NT2/D1 (cell line): ENCODE data around the gene MEGF6.
A peak's percentile ranks its signal among the peaks of the same experiment; 100 is the strongest.

Experiments used
- DNase-seq: peaks from one replicate; pipeline ENCODE4 v3.0.0-alpha.2; 2011; ENCODE audit warnings: low read depth, low spot score
- H3K27me3 ChIP-seq: 2 replicates; pipeline ENCODE4 v1.6.0; 2011; ENCODE audit warnings: mild to moderate bottlenecking; ENCODE audit not compliant: insufficient read length, insufficient read depth
- H3K36me3 ChIP-seq: 2 replicates; pipeline ENCODE4 v1.6.1; 2011; ENCODE audit warnings: mild to moderate bottlenecking, low read length, mixed read lengths; ENCODE audit not compliant: insufficient read depth, insufficient read length
- H3K4me1 ChIP-seq: 2 replicates; pipeline ENCODE4 v1.5.1; 2011; ENCODE audit not compliant: insufficient read depth, insufficient read length
- H3K4me3 ChIP-seq: 2 replicates; pipeline ENCODE4 v1.5.1; 2011; ENCODE audit warnings: low read depth; ENCODE audit not compliant: insufficient read length
- H3K9ac ChIP-seq: 2 replicates; pipeline ENCODE4 v1.6.0; 2011; ENCODE audit warnings: low read depth; ENCODE audit not compliant: insufficient read length
- H3K9me3 ChIP-seq: 2 replicates; pipeline ENCODE4 v1.5.1; 2011; ENCODE audit warnings: mild to moderate bottlenecking, low read length; ENCODE audit not compliant: insufficient read depth
- SUZ12 ChIP-seq: IDR thresholded peaks from 2 replicates; pipeline ENCODE4 v1.6.1; 2011; ENCODE audit not compliant: insufficient read length, insufficient read depth; ENCODE audit errors: extremely low read depth
- YY1 ChIP-seq: IDR thresholded peaks from 2 replicates; pipeline ENCODE4 v1.6.1; 2011; ENCODE audit not compliant: insufficient read length, insufficient read depth
- ZNF274 ChIP-seq: IDR thresholded peaks from 2 replicates; pipeline ENCODE4 v1.6.1; 2011; ENCODE audit warnings: mild to moderate bottlenecking, low read depth, low read length

Gene MEGF6

DNA sequence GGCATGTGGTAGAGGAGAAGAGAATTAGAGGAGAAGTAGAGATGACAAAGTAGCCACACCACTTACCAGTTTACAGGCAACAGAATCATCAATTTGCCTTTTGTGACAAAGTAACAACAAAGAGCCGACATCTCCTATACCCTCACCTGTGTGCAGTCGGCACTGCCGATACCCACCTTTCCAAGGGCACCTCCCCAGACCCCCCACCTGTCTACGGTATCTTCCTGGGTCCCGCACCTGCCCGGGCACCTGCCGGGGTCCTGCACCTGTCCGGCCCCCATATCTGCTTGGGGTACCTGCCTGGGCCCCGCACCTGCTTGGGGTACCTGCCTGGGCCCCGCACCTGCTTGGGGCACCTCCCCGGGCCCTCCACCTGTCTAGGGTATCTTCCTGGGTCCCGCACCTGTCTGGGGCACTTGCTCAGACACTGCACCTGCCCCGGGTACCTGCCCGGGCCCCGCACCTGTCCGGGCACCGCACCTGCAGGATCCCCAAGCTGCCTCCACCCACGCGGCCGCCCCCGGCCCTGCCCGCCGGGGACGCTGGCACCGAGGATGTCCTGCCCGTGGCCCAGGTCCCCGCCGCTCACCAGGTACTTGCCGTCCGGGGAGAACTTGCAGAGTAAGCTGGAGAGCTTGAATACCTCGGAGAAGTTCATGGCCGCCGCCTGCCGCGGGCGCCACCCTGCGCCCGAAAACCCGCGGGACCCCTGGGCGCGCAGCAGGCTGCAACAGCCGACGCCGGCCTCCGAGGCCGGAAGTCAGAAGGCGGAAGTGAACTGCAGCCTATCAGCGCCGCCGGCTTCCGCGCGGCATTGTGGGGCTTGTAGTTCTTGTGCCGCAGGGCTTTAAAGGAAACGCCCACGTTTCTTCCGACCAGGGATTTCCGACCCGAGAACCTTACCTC, 38.3 kb upstream of the MEGF6 start, which contains the start of gene WRAP73:
WRAP73 (minus strand) TSS at position 762 of the 906 bp plus-strand sequence; CDS start at position 658, 104 bp downstream.
- no peaks in the 10 kb centered on the region for H3K9me3 ChIP-seq
- TF ChIP-seq ZNF274, result no peak
- TF ChIP-seq YY1, result peak; percentile 13
- peak; percentile 79 for DNase-seq
- H3K4me3 ChIP-seq, result peak within 1 kb of the TSS; percentile 76
- H3K27me3 ChIP-seq, result peaks cover 52% of the 10 kb centered on the region
- H3K36me3 ChIP-seq, result peaks cover 20% of the 10 kb centered on the region
- peak within 1 kb of the TSS; percentile 61 for H3K9ac ChIP-seq
- peaks cover 4% of the 10 kb centered on the region for H3K4me1 ChIP-seq

DNA sequence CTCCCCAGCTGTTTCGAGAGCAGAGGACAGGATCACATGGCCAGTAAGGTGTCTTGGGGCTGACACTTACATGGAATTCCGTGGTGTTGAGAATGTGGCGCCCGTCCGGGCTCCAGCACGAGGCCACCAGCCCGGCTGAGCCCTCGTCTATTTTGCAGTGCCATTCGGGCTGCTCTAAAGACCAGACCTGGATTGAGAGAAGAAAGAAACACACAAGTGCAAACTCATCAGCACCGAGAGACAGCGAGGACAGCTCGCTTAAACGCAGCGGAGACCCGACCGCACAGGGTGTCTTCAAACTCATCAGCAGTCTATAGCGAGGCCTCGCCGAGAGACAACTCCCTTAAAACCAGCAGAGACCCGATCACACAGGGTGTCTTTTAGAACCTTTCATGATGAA, 35.3 kb upstream of the MEGF6 start:
- Histone ChIP-seq H3K4me3 (no peak overlapping the region), H3K27me3 (peaks cover 24% of the 10 kb centered on the region), H3K9ac (no peak overlapping the region), H3K9me3 (no peaks in the 10 kb centered on the region), H3K36me3 (peaks cover 24% of the 10 kb centered on the region), H3K4me1 (peaks cover 4% of the 10 kb centered on the region)
- TF ChIP-seq SUZ12 (no peak), YY1 (no peak)
- no peak for DNase-seq

DNA sequence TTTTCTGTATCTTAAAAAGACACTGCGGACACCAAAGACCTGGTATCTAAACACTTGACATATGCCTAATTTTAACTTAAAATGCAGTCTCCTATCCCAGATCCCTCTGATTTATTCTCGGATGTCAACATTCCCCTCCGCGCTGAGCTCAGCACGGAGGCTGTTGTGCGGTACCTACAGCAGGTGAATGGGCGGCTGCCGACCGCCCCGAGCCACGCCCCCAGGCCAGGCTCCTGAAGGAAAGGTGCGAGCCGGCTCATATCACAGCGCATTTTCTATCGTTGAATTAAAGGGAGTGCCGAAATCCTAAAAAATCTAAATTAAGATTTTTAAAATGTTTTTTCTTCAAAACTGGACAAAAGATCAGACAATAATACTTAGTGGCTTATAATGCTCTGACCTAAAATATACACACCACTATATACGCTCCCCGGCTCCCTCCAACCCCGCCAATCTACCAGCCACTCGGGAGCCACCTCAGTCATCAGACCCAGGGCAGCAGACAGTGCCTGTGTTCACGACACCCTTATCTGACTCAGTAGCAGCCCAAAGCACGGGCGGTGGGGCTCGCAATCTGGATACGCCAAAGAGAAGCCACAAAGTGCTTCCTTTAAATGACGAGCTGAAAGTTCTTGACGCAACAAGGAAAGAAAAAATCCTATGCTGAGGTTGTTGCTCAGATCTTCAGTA, 34.5 kb upstream of the MEGF6 start:
- TF ChIP-seq YY1 (no peak), ZNF274 (no peak)
- H3K4me1 ChIP-seq, result peaks cover 4% of the 10 kb centered on the region
- H3K9ac ChIP-seq, result no peak overlapping the region
- no peak for DNase-seq
- no peak overlapping the region for H3K4me3 ChIP-seq
- H3K36me3 ChIP-seq, result peaks cover 27% of the 10 kb centered on the region
- no peaks in the 10 kb centered on the region for H3K9me3 ChIP-seq
- peaks cover 16% of the 10 kb centered on the region for H3K27me3 ChIP-seq

DNA sequence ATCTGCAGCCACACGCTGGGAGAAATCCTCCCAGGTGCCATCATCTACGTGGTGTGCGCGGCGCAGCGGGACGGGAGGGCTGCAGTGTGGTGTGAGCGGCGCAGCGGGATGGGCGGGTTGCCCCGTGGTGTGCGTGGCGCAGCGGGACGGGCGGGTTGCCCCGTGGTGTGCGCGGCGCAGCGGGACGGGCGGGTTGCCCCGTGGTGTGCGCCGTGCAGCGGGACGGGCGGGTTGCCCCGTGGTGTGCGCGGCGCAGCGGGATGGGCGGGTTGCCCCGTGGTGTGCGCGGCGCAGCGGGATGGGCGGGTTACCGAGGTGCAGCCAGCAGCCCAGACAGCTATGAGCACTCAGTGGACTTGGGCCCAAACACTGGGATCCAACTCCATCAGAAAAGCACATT, 33.9 kb upstream of the MEGF6 start:
- peaks cover 10% of the 10 kb centered on the region for H3K27me3 ChIP-seq
- no peak overlapping the region for H3K4me3 ChIP-seq
- TF ChIP-seq ZNF274 (no peak), SUZ12 (no peak)
- H3K9me3 ChIP-seq, result no peaks in the 10 kb centered on the region
- peaks cover 2% of the 10 kb centered on the region for H3K4me1 ChIP-seq
- H3K9ac ChIP-seq, result no peak overlapping the region
- peaks cover 27% of the 10 kb centered on the region for H3K36me3 ChIP-seq
- no peak for DNase-seq

DNA sequence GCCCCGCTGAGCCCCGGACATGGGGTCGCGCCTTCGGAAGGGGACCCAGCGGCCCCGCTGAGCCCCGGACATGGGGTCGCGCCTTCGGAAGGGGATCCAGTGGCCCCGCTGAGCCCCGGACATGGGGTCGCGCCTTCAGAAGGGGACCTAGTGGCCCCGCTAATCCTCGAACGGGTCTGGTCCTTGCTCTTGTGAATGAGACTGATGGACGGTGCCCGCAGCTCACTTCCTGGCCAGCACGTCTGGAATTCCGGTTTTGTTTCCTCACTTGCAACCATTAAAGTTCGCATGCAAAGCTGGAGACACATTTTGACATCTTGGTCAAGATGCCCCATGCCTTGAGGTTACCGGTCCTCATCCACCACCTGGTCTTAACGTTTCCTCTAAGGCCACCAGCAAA, 33.0 kb upstream of the MEGF6 start:
- Histone ChIP-seq H3K4me3 (no peak overlapping the region), H3K9me3 (no peaks in the 10 kb centered on the region), H3K9ac (no peak overlapping the region), H3K27me3 (peaks cover 4% of the 10 kb centered on the region), H3K36me3 (peaks cover 34% of the 10 kb centered on the region), H3K4me1 (peaks cover 1% of the 10 kb centered on the region)
- TF ChIP-seq YY1 (no peak), SUZ12 (no peak), ZNF274 (no peak)
- no peak for DNase-seq

DNA sequence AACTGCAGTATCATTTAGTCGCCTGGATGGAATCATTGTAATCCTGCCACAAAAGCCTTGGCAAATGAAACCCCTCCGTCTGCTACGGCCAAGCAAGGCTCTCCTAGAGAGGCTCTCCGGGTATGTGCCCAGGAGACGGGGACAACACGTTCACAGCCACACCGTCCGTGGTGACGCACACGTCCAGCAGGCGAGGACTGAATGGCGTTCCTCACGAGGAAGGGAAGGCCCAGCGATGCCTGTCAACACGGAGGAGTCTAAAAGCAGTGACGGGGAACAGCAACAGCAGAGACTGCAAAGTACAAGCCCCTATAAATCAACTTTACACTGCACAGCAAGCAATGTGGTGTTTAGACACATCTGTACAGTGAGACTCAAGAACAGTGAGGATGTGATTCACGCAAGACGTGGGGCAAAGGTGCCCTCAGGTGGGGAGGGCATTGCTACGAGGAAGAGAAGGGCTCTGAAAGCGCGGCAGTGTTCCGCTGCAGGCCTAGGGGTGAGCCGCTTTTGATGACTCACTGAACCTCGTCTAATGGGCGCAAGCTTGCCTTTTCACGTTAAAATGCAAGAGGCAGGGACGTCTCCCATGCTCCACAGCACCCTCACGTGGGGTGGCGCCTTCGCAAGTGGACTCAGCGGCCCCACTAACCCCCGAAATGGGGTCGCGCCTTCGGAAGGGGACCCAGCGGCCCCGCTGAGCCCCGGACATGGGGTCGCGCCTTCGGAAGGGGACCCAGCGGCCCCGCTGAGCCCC, 31.8 kb upstream of the MEGF6 start:
- Histone ChIP-seq H3K4me3 (no peak overlapping the region), H3K9ac (no peak overlapping the region), H3K9me3 (no peaks in the 10 kb centered on the region), H3K36me3 (peaks cover 39% of the 10 kb centered on the region), H3K4me1 (no peaks in the 10 kb centered on the region), H3K27me3 (no peaks in the 10 kb centered on the region)
- DNase-seq, result no peak
- TF ChIP-seq SUZ12, result no peak

DNA sequence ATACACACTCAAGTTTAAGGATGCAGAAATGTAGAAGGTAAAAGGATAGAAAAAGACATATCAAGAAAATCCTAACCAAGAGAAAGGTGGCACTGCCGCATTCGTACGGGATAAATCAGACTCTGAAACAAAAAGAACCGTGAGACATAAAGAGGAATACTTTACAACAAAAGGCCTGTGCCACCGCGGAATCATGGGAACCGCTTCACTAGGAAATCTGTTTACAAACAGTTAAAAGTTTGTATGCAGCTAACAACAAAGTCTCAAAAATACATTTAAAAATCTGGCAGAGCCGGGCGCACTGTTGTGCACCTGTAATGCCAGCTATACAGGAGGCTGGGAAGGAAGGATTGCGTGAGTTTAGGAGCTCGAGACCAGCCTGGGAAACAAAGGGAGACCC, 30.5 kb upstream of the MEGF6 start:
- Histone ChIP-seq H3K27me3 (no peaks in the 10 kb centered on the region), H3K4me3 (no peak overlapping the region), H3K4me1 (no peaks in the 10 kb centered on the region), H3K9me3 (no peaks in the 10 kb centered on the region), H3K36me3 (peaks cover 41% of the 10 kb centered on the region), H3K9ac (no peak overlapping the region)
- TF ChIP-seq ZNF274, result no peak
- no peak for TF ChIP-seq YY1
- no peak for TF ChIP-seq SUZ12
- no peak for DNase-seq
